ENCODE data around the gene EYA3.

- TF ChIP-seq GATA3 (IDR thresholded peaks at IDR 0.05; ENCODE audit: low read depth, low read length) (no peak), GATA2 (IDR thresholded peaks at IDR 0.05; ENCODE audit: low read depth, low read length) (no peak)
These were observed 77.4 kb downstream of the EYA3 start for GRCh38 chr1:28010969-28011368.
